Iris pigment epithelial cell (primary cell): Measurements from ENCODE around the gene KDM2B.
"Not testable (repeated sequence)": the region's sequence is repeated elsewhere in the genome, so short reads cannot be mapped to it uniquely, and the experiment has no call there.

ENCODE experiments used
- DNase-seq: peaks from one replicate; pipeline ENCODE4 v3.0.0-alpha.2; 2011; ENCODE audit warnings: low read depth

The KDM2B gene

DNA sequence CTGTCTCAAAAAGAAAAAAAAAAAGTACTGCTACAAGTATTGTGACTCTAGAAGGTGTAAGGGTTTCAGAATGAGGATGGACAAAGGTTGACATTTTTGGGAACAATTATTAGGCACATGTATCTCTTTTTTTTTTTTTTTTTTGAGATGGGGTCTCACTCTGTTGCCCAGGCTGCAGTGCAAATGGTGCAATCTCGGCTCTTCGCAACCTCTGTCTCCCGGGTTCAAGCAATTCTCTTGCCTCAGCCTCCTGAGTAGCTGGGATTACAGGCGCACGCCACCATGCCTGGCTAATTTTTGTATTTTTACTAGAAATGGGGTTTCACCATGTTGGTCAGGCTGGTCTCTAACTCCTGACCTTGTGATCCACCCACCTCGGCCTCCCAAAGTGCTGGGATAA, 195.9 kb downstream of the KDM2B start:
- not testable (repeated sequence) for DNase-seq

DNA sequence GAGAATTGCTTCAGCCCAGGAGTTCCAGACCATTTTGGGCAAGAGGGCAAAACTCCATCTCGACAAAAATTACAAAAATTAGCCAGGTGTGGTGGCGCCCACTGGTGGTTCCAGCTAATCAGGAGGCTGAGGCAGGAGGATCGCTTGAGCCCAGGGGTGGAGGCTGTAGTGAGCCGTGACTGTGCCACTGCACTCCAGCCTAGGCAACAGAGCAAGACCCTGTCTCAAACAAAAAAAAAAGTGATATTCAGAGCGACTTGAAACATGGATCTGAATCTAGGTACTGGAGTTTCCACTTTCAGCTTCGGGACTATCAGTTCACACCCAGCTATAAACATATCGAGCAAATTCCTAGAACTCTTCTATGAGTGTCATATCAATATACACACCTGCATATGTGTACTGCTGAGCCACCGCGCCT, 197.2 kb downstream of the KDM2B start:
- DNase-seq, result no peak

DNA sequence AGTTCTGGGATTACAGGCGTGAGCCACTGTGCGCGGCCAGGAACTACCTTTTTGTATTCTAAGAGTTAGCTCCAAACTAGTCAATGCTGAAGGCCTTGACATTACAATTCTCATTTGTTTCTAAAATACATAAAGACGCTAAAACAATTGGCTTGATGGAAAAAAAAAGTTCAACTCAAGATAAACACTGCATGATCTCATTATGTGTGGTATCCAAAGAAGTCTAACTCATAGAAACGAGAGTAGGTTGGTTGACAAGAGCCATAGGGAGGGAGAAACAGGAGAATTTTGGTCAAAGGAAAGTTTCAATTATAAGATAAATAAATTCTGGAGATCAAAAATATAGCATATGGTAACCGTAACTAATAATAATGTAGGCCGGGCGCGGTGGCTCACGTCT, 200.9 kb downstream of the KDM2B start:
- DNase-seq, result no peak
